HG03175 (cell line): ENCODE data around the gene AFG3L2.
A peak's percentile ranks its signal among the peaks of the same experiment; 100 is the strongest.
"Not testable (repeated sequence)": the region's sequence is repeated elsewhere in the genome, so short reads cannot be mapped to it uniquely, and the experiment has no call there.

Experiments used
- ATAC-seq: cut with Tn5 transposase; IDR thresholded peaks from one replicate; pipeline ENCODE4 v1.9.1; 2021; ENCODE audit warnings: mild to moderate bottlenecking, moderate library complexity; ENCODE audit not compliant: unreplicated experiment

The AFG3L2 gene

GRCh38 chr18:12376754-12377555 is at the start of gene AFG3L2:
Gene AFG3L2, minus strand, starts transcription at chr18:12377227. Its CDS starts 145 bp downstream, at chr18:12377082.
- peak; percentile 85 for ATAC-seq

- no peak for ATAC-seq
These were observed 47.2 kb upstream of the AFG3L2 start for GRCh38 chr18:12424252-12424651.

GRCh38 chr18:12423820-12424219 is 46.8 kb upstream of the AFG3L2 start:
- no peak for ATAC-seq

- no peak for ATAC-seq
These were observed 46.4 kb upstream of the AFG3L2 start for GRCh38 chr18:12423393-12423792.

GRCh38 chr18:12422936-12423335 is 45.9 kb upstream of the AFG3L2 start:
- no peak for ATAC-seq

GRCh38 chr18:12421732-12422131 is 44.7 kb upstream of the AFG3L2 start:
- no peak for ATAC-seq

- ATAC-seq = no peak
These were observed 43.9 kb upstream of the AFG3L2 start for GRCh38 chr18:12420821-12421421.

- no peak for ATAC-seq
These were observed 40.7 kb upstream of the AFG3L2 start for GRCh38 chr18:12417687-12418086.

- ATAC-seq = no peak
These were observed 39.2 kb upstream of the AFG3L2 start for GRCh38 chr18:12416098-12416729.

- ATAC-seq = no peak
These were observed 34.4 kb upstream of the AFG3L2 start for GRCh38 chr18:12411456-12411855.

GRCh38 chr18:12410747-12411146 is 33.7 kb upstream of the AFG3L2 start:
- ATAC-seq = not testable (repeated sequence)

GRCh38 chr18:12410081-12410481 is 33.1 kb upstream of the AFG3L2 start:
- no peak for ATAC-seq

- ATAC-seq = no peak
These were observed 32.4 kb upstream of the AFG3L2 start for GRCh38 chr18:12409469-12409868.

GRCh38 chr18:12408247-12408869 is 31.3 kb upstream of the AFG3L2 start:
- peak; percentile 8 for ATAC-seq

GRCh38 chr18:12406371-12407111 is 29.5 kb upstream of the AFG3L2 start:
- no peak for ATAC-seq

GRCh38 chr18:12405066-12405465 is 28.0 kb upstream of the AFG3L2 start:
- ATAC-seq = no peak

- no peak for ATAC-seq
These were observed 26.8 kb upstream of the AFG3L2 start for GRCh38 chr18:12403601-12404506.

GRCh38 chr18:12401881-12402280 is 24.9 kb upstream of the AFG3L2 start:
- no peak for ATAC-seq

- no peak for ATAC-seq
These were observed 22.2 kb upstream of the AFG3L2 start for GRCh38 chr18:12399231-12399630.

GRCh38 chr18:12398625-12399024 is 21.6 kb upstream of the AFG3L2 start:
- ATAC-seq = no peak
